Motor neuron (in vitro differentiated cells): ENCODE measurements around the gene PPP1R13L. TPM values are rescaled to one million over a fixed set of nuclear protein-coding genes. Genes with fewer than 3 reads are reported as not detected.

ENCODE experiments used
- ATAC-seq, 8 experiments: fragments of 200-7000 bp; cut with Tn5 transposase; replicated peaks in 6 of 8; 2 replicates each; pipeline ENCODE4 v1.8.0; 2021; ENCODE audit warnings: mild to moderate bottlenecking in 8 of 8, moderate library complexity in 8 of 8
- H3K27ac ChIP-seq, 2 donors: fragments of 250-450 bp; sonication (Bioruptor Pico); 2 replicates each; pipeline ENCODE4 v1.9.0; 2021; ENCODE audit warnings: antibody characterized with exemption in 2 of 2, mild to moderate bottlenecking in 2 of 2, moderate library complexity in 1 of 2
- H3K4me1 ChIP-seq, 2 donors: fragments of 250-450 bp; sonication (Bioruptor Pico); replicated peaks in 1 of 2; 2 replicates each; pipeline ENCODE4 v1.6.1; 2021; ENCODE audit warnings: antibody characterized with exemption in 2 of 2, mild to moderate bottlenecking in 2 of 2, moderate library complexity in 1 of 2
- H3K4me3 ChIP-seq, 5 donors: fragments of 250-450 bp; sonication (Bioruptor Pico); 2 replicates each; pipeline ENCODE4 v1.9.0; 2021; ENCODE audit warnings: antibody characterized with exemption in 5 of 5, mild to moderate bottlenecking in 5 of 5, moderate library complexity in 4 of 5
- WGBS, 10 experiments: fragments of 450-650 bp; shearing (Covaris generic); methylation state at CpG; one replicate each; pipeline ENCODE4 v1.0.0; 2022; 5-methylcytosine and 5-hydroxymethylcytosine counted together
- in situ Hi-C, 9 experiments: fragments of 400-800 bp; cut with MboI; loops; one replicate each; pipeline ENCODE4 v1.15.0; 2021; ENCODE audit warnings: low sequenced_read_pairs in 9 of 9, low pct_unique_long_range_greater_than_20kb in 2 of 9; ENCODE audit not compliant: unreplicated experiment in 9 of 9
- total RNA-seq, 8 experiments: library from RNA; unstranded; fragments of 300-600 nt; gene quantifications; 2 replicates each; pipeline versions ENCODE4 v1.2.3 to v1.2.4, GENCODE V29; 2022

Gene PPP1R13L
- total RNA-seq, 8 experiments from 2014 or later: 0.67 to 4.2 (median 1.5) TPM

DNA sequence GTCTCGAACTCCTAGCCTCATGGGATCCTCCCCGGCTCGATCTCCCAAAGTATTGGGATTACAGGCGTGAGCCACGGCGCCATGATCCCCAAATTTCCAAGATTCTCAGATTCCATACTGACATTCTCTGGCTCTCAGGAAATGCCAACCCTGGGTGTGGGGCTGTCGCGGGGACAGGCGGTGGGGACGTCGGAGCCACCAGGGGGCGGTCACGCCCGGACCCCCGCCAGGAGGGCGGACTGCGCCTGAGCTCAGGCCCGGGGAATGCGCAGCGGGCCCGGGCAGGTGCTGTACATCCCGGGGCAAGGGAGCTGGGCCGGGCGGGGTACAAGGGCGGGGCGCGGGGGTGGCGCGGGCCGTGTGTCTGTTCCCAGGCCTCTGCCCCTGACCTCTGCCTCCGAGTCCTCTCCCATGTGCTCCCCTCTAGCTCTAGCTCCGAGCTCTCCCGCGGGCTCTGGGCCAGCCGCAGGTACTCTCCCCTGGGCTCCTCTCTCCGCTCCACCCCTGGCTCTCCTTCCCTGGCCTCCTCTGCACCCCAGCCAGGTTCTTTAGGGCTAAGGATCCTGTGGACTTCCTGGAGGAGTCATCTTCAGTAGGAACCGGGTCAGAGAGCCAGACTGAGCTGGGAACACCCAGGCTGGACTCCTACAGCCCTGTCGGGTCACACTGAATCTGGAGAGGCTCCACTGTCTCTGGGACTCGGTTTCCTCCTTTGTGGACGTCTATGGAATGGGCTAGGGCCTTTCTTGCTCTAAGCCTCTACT is 2.4 kb downstream of the PPP1R13L start:
- WGBS, 10 experiments: 5 to 76% (median 20%) methylated on average over 1 to 19 of the region's 40 CpGs; no CpG with 5 or more reads in 3 of the 10 experiments
- peaks cover 9 to 17% of the 10 kb centered on the region in 2 donors for H3K4me1 ChIP-seq
- H3K4me3 ChIP-seq: no peak overlapping the region
- in situ Hi-C loops: no loop called here
- H3K27ac ChIP-seq: no peak overlapping the region
- peak in 5 of 8 experiments; percentile 1 to 40 (median 31) for ATAC-seq

DNA sequence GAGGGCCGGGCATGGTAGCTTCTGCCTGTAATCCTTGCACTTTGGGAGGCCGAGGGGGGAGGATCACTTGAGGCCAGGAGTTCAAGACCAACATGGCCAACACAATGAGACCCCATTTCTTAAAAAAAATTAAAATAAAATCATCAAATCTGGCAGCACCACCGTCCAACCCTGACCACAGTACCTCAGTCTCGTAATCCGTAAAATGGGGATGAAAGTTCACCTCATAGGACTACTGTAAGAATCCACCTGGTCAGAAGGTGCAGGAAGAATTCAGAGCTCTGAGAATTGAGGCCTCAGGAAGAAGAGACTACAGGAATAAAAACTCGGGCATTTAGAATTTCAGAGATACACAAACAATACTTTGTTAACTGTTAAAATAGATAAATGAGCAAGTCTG is 3.1 kb downstream of the PPP1R13L start:
- ATAC-seq: no peak
- in situ Hi-C loops: no loop called here
- WGBS, 10 experiments: 40 to 100% (median 86%) methylated on average over 1 to 6 of the region's 6 CpGs; no CpG with 5 or more reads in 1 of the 10 experiments
- H3K4me1 ChIP-seq: peaks cover 5 to 13% of the 10 kb centered on the region in 2 donors
- no peak overlapping the region for H3K27ac ChIP-seq
- H3K4me3 ChIP-seq: no peak overlapping the region

DNA sequence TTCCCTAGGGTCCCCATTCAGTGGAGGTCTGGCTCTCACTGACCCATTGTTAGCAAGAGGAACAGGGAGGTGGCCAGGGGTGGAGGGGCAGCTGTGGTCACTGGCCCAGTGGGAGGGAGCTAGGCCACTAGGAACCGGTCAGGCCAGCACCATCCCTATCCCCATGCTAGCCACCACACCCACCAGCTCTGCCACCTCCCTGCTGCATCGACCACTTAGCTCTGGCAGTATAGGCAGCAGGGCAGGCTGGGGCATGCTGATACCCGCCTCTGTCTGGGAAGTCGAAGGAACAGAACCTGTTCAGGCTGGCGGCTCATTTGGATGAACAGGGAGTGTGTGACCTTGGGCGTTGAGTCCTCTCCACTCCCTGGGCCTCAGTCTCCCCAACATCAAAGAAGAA is 4.7 kb downstream of the PPP1R13L start:
- Histone ChIP-seq H3K4me3 (no peak overlapping the region), H3K27ac (no peak overlapping the region), H3K4me1 (peaks cover 4 to 13% of the 10 kb centered on the region in 2 donors)
- ATAC-seq: no peak
- in situ Hi-C loops: no loop called here
- WGBS, 10 experiments: 60 to 100% (median 71%) methylated on average over 1 to 3 of the region's 6 CpGs; no CpG with 5 or more reads in 5 of the 10 experiments

DNA sequence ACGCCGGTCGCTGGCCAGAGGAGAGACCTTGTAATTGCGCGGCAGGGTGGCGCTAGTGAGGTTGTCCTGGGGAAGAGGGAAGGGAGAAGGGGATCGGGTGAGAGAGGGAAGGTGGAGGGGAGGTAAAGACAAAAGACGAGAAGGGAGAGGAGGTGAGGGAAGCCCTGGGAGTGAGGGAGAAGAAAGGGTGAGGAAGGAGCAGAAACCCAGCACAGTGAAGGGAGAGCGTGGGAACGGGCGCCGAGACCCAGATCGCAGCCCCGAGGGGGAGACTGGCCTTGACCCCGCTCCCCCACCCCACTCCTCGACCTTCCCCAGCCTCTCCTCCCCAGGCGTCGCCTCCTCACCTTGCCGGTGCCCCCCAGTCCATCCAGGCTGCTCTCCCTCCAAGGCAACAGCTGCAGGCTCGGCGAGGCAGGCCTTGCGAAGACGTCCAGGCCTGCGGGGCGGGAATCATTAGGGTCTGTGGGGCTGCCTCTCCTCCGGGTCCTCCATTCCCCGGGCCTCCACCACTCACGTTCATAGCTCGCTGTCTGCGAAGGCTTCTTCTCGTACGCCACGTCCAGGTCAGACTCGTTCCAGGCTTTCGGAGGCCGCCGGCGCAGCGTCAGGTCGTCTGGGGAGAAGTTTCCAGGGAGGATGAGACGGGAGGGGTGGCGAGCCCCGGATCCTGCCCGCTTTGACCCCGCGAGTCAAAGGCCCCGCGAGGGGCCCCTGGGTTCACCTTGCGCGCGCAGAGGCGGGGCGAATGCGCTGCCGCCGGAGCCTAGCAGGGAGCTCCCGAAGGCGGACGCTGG is 8.8 kb downstream of the PPP1R13L start:
- Histone ChIP-seq H3K4me3 (no peak overlapping the region), H3K27ac (no peak overlapping the region), H3K4me1 (peaks cover 2 to 10% of the 10 kb centered on the region in 2 donors)
- ATAC-seq: no peak
- in situ Hi-C loops: no loop called here
- 7% methylated on average over 8 of the region's 59 CpGs; no CpG with 5 or more reads in 9 of the 10 experiments for WGBS, 10 experiments

DNA sequence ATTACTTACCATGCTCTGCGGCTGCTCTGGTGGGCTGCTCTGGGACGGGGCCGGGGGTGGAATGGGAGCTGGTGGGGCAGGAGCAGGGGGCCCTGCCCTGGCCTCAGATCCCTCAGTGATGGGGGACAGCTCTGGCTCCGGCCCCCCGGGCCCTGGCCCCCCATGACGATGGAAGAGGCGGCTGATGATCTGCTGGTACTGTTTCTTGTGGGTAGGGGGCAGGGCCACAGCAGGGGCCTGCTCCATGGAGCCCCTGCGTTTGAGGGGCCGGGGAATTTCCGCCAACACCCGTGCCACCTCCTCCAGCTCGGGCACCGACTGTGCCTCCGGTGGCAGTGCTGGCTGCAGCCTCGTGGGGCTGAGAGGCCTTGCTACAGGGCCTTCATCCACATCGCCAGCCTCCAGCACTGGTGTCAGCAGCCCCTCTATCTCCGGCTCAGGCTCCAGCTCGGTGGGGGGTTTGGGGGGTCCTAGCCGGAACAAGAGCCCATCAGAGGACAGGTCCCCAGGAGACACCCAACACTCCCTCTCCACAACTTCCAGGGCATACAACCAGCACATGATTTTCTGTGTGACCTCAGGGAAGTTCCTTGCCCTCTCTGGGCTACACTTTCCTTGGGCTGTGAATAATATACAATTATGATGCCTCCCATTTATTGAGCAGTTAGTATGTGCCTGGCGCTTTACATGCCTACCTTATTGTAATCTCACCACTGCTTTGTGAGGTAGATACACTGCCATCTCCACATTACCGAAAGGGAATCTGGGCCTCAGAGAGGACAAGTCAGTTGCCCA is 12.8 kb downstream of the PPP1R13L start:
- H3K27ac ChIP-seq: no peak overlapping the region
- WGBS, 10 experiments: 40 to 100% (median 91%) methylated on average over 1 to 3 of the region's 21 CpGs; no CpG with 5 or more reads in 1 of the 10 experiments
- no peak overlapping the region for H3K4me3 ChIP-seq
- ATAC-seq: peak in 3 of 8 experiments; percentile 10 to 16 (median 13)
- H3K4me1 ChIP-seq: no peaks in the 10 kb centered on the region
- in situ Hi-C loops: no loop called here

DNA sequence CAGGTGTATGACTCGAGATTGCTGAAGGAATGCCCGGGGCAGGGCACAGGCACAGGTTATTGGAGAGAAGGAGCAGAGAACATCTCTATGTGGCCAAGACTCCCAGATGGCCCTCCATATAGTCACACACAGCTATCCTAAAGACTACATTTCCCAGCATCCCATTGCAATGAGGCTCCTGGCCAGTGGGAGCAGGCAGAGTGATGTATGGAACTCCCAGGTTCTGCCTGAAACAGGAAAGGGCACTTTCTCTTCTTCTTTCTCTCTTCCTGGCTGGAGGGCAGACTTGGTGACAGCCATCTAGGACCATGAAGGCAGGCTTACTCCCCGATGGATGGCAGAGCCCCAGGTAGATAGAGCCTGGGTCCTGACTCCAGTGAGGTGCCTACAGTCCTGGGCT is 13.5 kb downstream of the PPP1R13L start:
- WGBS, 10 experiments: 20 to 88% (median 44%) methylated on average over 1 to 2 of the region's 3 CpGs; no CpG with 5 or more reads in 4 of the 10 experiments
- in situ Hi-C loops: no loop called here
- Histone ChIP-seq H3K4me1 (no peaks in the 10 kb centered on the region), H3K4me3 (no peak overlapping the region), H3K27ac (no peak overlapping the region)
- peak in 6 of 8 experiments; percentile 71 to 92 (median 76) for ATAC-seq

DNA sequence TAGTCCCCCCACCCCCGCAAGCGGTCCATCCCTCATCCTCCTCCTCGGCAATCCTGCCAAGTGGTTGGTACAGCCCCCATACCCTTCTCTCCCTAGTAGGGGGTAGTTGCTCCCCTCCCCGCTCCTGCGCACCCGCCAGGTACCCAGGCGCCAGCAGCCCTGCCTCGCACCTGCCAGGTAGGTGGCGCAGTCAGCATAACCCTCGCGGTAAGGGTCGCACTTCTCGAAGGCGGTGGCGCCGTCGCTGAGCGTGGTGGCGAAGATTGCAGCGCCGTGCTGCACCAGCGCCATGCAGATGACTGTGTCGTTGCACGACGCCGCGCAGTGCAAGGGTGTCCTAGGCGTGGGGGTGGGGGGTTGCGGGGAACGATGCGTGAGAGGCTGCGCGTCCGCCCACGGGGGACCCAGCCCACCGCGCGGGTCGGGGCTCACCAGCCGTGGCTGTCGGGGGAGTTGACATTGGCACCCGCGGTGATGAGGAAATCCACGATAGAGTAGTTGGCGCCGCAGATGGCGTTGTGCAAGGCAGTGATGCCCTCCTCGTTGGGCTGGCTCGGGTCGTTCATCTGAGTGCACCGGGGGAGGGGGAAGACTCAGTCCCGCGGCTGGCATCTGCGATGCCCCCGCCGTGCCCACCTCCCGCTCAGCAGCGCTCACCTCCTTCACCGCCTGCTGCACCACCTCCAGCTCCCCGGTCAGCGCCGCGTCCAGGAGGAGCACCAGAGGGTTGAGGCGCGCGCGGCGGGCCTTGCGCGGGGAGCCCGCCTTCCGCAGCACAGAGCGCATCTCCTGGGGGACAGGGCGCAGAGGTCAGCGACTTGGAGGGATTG is 19.3 kb downstream of the PPP1R13L start:
- H3K27ac ChIP-seq: no peak overlapping the region
- ATAC-seq: peak in 5 of 8 experiments; percentile 49 to 72 (median 69)
- peaks cover 0 to 10% of the 10 kb centered on the region in 2 donors for H3K4me1 ChIP-seq
- H3K4me3 ChIP-seq: peak overlapping the region in 1 of 5 donors; percentile 8
- WGBS, 10 experiments: 4% methylated on average over 15 of the region's 75 CpGs; no CpG with 5 or more reads in 9 of the 10 experiments
- in situ Hi-C loops: no loop called here

DNA sequence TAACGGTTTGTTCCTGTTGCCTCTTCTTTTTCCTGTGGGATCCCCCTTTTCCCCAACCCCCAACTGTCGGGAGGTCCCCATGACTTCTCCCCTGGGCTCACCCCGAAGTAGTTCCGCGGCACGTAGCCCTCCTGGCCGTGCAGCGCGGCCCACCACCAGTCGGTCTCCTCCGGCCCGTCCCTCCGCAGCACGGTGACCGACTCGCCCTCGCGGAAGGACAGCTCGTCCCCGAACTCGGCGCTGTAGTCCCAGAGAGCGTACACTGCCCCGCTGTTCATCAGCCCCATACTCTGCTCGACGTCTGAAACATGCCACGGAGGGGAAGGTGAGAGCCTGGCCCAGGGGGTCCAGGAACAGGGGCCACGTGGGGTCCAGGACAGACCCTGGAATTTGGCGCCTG is 22.4 kb downstream of the PPP1R13L start:
- Histone ChIP-seq H3K4me1 (peaks cover 0 to 10% of the 10 kb centered on the region in 2 donors), H3K27ac (no peak overlapping the region), H3K4me3 (no peak overlapping the region)
- in situ Hi-C loops: no loop called here
- 47 to 100% (median 60%) methylated on average over 1 to 3 of the region's 29 CpGs; no CpG with 5 or more reads in 7 of the 10 experiments for WGBS, 10 experiments
- ATAC-seq: peak in 1 of 8 experiments; percentile 13

DNA sequence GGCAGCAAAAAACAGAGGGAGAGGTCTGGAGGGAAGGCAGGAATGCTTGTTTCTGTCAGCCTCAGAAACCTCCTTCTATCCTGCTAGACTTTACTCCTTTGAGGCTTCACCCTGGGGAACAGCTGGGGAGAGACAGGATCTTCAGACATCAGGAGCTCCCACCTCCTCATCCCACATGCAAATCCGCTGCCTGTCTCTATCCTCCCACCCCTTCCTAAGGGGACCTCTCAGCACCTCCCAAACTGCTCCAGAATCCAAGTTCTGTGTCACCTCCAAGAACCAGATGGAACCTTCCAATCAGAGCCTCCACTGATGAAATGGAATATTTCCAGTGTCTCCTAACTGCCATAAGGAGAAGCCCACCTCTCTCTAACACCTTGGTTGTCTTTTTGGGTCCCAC is 24.8 kb downstream of the PPP1R13L start:
- no peak for ATAC-seq
- 57 to 100% (median 80%) methylated on average over 1 of the region's 1 CpG; no CpG with 5 or more reads in 7 of the 10 experiments for WGBS, 10 experiments
- H3K27ac ChIP-seq: no peak overlapping the region

DNA sequence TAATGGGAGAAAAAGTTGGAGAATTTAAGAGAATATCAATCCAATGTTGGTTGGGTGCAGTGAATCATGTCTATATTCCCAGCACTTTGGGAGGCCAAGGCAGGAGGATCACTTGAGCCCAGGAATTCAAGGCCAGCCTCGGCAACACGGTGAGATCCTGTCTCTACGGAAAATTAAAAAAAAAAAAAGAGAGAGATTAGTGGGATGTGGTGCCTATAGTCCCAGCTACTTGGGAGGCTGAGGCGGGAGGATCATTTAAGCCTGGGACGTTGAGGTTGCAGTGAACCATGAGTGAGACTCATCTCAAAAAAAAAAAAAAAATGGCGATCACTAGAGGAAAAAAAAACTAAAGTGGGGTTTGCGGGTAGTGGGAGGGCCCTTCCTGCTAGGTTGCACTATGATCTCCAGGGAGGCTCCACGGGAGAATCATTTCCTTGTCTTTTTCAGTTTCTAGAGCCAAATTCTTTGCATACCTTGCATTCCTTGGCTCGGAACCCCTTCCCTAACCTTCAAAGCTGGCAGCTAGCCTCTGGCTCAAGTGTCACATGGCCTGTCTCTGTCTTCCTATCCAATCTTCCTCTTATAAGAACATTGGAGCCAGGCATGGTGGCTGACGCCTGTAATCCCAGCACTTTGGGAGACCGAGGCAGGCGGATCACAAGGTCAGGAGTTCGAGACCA is 28.7 kb downstream of the PPP1R13L start:
- ATAC-seq: peak in 5 of 8 experiments; percentile 13 to 71 (median 28)
- no peak overlapping the region for H3K27ac ChIP-seq
- H3K4me1 ChIP-seq: peaks cover 0 to 4% of the 10 kb centered on the region in 2 donors
- no peak overlapping the region for H3K4me3 ChIP-seq
- whole genome bisulfite sequencing, 10 experiments: 33 to 97% (median 71%) methylated on average over 4 to 12 of the region's 13 CpGs; no CpG with 5 or more reads in 2 of the 10 experiments
- in situ Hi-C loops: no loop called here

More for the DNA sequence above, 24.8 kb downstream of the PPP1R13L start:
- Histone ChIP-seq H3K4me1 (no peaks in the 10 kb centered on the region), H3K4me3 (no peak overlapping the region)
- in situ Hi-C loops: no loop called here

DNA sequence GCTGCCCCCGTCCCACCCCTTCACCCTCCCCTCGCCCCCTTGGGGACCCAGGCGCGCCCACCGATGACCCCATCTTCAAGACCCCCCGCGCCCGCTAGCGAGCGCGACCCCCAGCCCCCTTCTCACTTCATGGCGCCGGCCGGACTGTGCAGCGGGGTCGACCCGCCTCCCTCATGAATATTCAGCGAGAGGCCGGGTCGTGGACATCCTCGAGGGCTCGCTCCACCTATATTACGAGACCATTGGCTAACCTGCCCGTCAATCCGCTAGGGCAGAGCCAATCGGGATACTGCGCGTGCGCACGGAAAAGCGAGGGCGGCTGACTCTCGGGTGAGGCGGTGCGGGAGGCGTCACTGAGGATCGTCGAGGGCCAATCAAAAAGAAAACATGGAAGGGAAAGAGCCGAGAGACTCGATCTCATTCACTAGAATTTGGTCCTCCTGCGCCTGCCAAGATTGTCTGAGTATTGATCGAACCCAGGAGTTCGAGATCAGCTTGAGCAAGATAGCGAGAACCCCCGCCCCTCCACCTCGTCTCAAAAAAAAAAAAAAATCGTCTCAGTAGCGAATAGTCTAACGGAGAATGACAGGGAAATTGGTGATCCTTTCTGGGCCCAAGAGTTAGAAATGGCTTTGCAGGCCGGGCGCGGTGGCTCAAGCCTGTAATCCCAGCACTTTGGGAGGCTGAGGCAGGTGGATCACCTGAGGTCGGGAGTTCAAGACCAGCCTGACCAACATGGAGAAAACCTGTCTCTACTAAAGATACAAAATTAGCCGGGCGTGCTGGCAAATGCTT is 34.3 kb downstream of the PPP1R13L start, which contains the start of gene ERCC2:
ERCC2 (minus strand) TSS at position 164 of the 795 bp plus-strand sequence; CDS start at position 131, 33 bp downstream.
- peak within 1 kb of the TSS; percentile 62 to 85 (median 72) for H3K4me3 ChIP-seq
- in situ Hi-C loops: no loop called here
- ATAC-seq: peak; percentile 96 to 99 (median 98)
- WGBS, 10 experiments: 0 to 40% (median 5%) methylated on average over 1 to 29 of the region's 55 CpGs; no CpG with 5 or more reads in 1 of the 10 experiments
- peaks cover 7 to 13% of the 10 kb centered on the region in 2 donors for H3K4me1 ChIP-seq
- peak within 1 kb of the TSS; percentile 78 to 88 for H3K27ac ChIP-seq
